Large intestine (tissue), 3 donors: ENCODE data around the gene NUP93. TPM values are rescaled to one million over a fixed set of nuclear protein-coding genes. Genes with fewer than 3 reads are reported as not detected.

Experiments used
- DNase-seq, 2 donors: peaks; one replicate each; pipeline versions ENCODE4 v3.0.0 to v3.0.0-alpha.2; 2013
- H3K27ac ChIP-seq: one replicate; pipeline ENCODE4 v1.5.1; 2013; ENCODE audit warnings: low read length
- H3K27me3 ChIP-seq: 2 replicates; pipeline ENCODE4 v1.6.1; 2013; ENCODE audit warnings: low read length; ENCODE audit not compliant: control insufficient read depth, insufficient read depth
- H3K36me3 ChIP-seq: 2 replicates; pipeline ENCODE4 v1.6.1; 2013; ENCODE audit warnings: low read length; ENCODE audit not compliant: control insufficient read depth, insufficient read depth
- H3K4me1 ChIP-seq: one replicate; pipeline ENCODE4 v1.6.1; 2013; ENCODE audit warnings: low read length; ENCODE audit not compliant: control insufficient read depth, insufficient read depth
- H3K4me3 ChIP-seq: one replicate; pipeline ENCODE4 v1.5.1; 2013; ENCODE audit warnings: low read length
- H3K9me3 ChIP-seq: one replicate; pipeline ENCODE4 v1.6.1; 2013; ENCODE audit warnings: mild to moderate bottlenecking, low read depth, low read length, moderate library complexity; ENCODE audit not compliant: control insufficient read depth
- WGBS: methylation state at CpG from one replicate; pipeline ENCODE4 v1.1.5; 2013; ENCODE audit warnings: low lambda C conversion rate; ENCODE audit not compliant: insufficient coverage; 5-methylcytosine and 5-hydroxymethylcytosine counted together
- polyA plus RNA-seq: library from polyadenylated mRNA; unstranded; fragments of 120-200 nt; gene quantifications from one replicate; pipeline ENCODE4 v1.2.1, GENCODE V29; 2013

The NUP93 gene
- polyA plus RNA-seq, 1 donor: 40.4 TPM

DNA sequence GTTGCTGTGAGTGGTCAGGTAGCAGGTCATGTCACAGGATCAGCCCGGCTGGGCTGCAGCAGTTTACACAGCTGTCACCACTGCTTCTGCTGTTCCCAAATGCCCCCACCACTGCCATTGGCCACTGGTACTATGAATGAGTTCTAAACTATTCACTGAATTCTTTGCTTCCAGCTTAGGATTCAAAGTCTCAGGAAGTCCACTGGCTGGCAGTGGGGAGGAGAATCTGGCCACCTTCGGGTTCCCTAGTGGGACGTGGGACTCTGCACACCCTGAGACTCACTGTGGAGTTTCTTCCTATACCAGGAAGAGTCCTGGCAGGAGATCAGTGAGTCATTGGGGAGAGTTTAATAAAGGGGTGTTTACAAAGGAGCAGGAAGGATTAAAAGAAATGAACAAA, 40.8 kb upstream of the NUP93 start:
- WGBS: no CpG with 5 or more reads among the region's 3 CpGs
- Histone ChIP-seq H3K9me3 (peaks cover 6% of the 10 kb centered on the region), H3K36me3 (no peaks in the 10 kb centered on the region), H3K4me1 (peaks cover 6% of the 10 kb centered on the region), H3K4me3 (no peak overlapping the region), H3K27ac (no peak overlapping the region), H3K27me3 (no peaks in the 10 kb centered on the region)
- no peak for DNase-seq

DNA sequence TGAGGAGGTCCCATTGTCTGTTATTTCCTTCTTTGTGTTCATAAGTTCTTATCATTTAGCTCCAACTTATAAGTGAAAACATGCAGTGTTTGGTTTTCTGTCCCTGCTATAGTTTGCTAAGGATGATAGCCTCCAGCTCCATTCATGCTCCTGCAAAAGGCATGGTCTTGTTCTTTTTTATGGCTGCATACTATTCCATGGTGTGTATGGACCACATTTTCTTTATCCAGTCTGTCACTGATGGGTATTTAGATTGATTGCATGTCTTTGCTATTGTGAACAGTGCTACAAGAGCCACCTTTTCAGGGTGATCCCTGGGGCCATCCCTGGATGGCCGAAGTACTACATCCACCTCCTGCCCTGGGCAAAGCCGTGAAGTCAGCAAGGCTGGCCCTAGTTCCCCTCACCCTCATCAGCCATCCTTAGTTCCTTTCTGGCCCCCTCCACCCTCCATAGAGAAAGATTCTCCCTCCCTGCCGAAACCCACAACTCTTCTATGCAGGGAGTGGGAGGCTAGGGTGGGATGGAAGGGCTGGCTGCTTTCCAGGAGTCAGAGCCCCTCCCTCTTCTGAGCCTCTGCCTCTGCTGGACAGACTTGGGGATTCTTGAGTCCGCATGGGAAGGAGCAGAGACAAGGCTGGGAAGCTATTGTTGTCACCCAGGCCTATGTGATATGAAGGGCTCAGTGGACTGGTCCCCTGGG, 39.4 kb upstream of the NUP93 start:
- Histone ChIP-seq H3K4me1 (peaks cover 6% of the 10 kb centered on the region), H3K4me3 (no peak overlapping the region), H3K27ac (no peak overlapping the region), H3K36me3 (no peaks in the 10 kb centered on the region), H3K9me3 (peaks cover 6% of the 10 kb centered on the region), H3K27me3 (no peaks in the 10 kb centered on the region)
- no peak for DNase-seq
- no CpG with 5 or more reads among the region's 4 CpGs for WGBS

DNA sequence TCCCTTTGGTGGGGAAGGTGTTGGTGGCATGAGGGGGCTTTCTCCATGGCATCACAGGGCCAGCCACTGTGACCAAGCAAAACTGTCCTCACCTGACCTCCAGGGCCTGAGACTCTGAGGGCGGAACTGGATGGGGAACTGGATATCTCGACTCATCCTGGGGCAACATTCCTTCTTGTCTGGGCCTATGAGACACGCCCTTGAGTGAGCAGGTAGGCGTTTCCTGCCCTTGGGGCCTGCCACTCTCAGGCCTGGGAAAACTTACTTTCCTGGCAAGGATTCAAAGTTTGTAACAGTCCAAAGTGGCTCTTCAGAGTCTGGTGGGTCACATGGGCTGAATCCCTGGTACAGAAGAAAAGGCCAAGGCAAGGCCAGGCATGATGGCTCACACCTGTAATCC, 38.0 kb upstream of the NUP93 start:
- Histone ChIP-seq H3K27me3 (no peaks in the 10 kb centered on the region), H3K4me1 (peaks cover 6% of the 10 kb centered on the region), H3K9me3 (no peaks in the 10 kb centered on the region), H3K27ac (peak overlapping the region; percentile 51), H3K4me3 (no peak overlapping the region), H3K36me3 (no peaks in the 10 kb centered on the region)
- DNase-seq: peak; percentile 92 to 97
- no CpG with 5 or more reads among the region's 4 CpGs for WGBS

DNA sequence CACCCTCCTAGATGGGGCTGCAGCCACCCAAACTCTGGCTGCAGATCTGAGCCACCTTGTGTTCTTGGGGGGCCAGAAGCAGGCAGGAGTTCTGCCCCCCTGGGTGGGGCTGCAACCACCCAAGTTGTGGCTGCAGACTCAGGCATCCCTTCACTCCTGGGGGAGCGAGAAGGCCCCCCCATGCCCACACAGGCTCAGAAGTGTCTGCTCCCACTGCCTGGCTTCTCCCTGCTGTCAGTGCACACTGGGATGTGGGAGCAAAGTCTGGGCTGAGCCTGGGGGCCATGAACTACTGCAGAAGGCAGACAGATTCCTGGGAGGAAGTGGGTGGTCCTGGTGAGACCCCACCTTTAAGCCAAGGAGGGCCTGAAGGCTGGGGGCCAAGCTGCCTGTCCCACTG, 34.7 kb upstream of the NUP93 start:
- no peak for DNase-seq
- no peak overlapping the region for H3K27ac ChIP-seq
- no peaks in the 10 kb centered on the region for H3K36me3 ChIP-seq
- no peak overlapping the region for H3K4me3 ChIP-seq
- H3K9me3 ChIP-seq: no peaks in the 10 kb centered on the region
- no peaks in the 10 kb centered on the region for H3K27me3 ChIP-seq
- WGBS: no CpG with 5 or more reads among the region's 1 CpG
- H3K4me1 ChIP-seq: peaks cover 6% of the 10 kb centered on the region

DNA sequence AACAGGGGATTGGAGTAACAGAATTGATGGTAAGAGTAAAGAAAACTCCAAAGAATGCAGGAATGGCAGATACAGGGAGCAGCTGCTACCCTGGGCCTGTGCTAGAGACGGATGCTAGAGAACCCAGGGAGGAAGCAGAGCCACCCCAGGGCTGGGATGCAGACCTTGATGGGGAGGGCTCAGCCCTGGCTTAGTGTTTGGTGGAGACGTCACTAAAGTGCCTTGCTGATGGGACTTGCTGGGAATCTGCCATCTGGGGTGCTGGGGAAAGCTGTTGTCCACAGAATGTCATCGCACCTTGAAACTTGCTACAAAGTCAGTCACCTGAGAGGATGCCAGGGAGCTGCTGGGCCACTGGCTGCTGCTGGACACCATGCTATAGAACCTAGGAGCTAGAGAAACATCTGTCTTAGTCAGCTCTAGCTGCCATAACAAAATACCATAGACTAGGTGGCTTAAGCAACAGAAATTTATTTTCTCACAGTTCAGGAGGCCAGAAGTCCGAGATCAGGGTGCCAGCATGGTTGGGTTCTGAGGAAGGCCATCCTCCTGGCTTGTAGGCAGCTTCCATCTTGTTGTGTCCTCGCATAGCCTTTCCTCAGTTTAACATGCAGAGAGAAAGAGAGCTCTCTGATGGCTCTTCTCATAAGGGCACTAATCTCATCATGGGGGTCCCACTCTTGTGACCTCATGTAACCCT, 32.3 kb upstream of the NUP93 start:
- no peaks in the 10 kb centered on the region for H3K27me3 ChIP-seq
- peaks cover under 1% of the 10 kb centered on the region for H3K4me1 ChIP-seq
- no peak overlapping the region for H3K4me3 ChIP-seq
- H3K27ac ChIP-seq: no peak overlapping the region
- H3K9me3 ChIP-seq: no peaks in the 10 kb centered on the region
- DNase-seq: no peak
- H3K36me3 ChIP-seq: no peaks in the 10 kb centered on the region
- WGBS: 100% methylated on average over 1 of the region's 5 CpGs

DNA sequence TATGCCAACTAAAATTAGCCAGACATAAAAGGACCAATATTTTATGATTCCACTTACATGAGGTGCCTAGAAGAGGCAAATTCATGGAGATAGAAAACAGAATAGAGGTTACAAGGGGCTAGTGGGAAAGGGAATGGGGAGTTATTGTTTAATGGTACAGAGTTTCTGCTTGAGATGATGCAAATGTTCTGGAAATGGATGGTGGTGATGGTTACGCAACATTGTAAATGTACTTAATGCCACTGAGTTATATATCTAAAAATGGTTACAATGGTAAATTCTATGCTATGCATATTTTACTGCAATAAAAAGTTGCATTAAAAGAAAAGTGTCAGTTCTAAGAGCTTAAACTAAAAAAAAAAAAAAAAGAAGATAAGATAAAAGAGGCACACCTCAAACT, 29.7 kb upstream of the NUP93 start:
- Histone ChIP-seq H3K27ac (no peak overlapping the region), H3K4me1 (no peaks in the 10 kb centered on the region), H3K9me3 (no peaks in the 10 kb centered on the region), H3K27me3 (no peaks in the 10 kb centered on the region), H3K36me3 (no peaks in the 10 kb centered on the region), H3K4me3 (no peak overlapping the region)
- WGBS: 17% methylated on average over 1 of the region's 1 CpG
- DNase-seq: no peak

DNA sequence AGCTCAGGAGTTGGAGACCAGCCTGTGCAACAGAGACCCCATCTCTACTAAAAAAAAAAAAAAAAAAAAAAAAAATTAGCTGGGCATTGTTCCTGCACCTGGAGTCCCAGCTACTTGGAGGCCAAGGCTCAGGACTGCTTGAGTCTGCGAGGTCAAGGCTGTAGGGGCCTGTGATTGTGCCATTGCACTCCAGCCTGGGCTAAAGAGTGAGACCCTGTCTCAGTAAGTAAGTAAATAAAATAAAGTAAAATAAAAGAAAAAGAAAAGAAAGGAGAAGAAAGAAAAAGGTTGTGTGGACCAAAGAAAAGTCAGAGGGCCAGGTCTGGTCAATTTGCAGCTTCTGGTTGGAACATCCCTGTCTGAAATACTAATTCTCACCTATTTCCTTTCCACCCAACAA, 29.3 kb upstream of the NUP93 start:
- Histone ChIP-seq H3K4me3 (no peak overlapping the region), H3K4me1 (no peaks in the 10 kb centered on the region), H3K27ac (no peak overlapping the region), H3K36me3 (no peaks in the 10 kb centered on the region), H3K27me3 (no peaks in the 10 kb centered on the region), H3K9me3 (no peaks in the 10 kb centered on the region)
- no peak for DNase-seq
- 100% methylated on average over 1 of the region's 1 CpG for WGBS

DNA sequence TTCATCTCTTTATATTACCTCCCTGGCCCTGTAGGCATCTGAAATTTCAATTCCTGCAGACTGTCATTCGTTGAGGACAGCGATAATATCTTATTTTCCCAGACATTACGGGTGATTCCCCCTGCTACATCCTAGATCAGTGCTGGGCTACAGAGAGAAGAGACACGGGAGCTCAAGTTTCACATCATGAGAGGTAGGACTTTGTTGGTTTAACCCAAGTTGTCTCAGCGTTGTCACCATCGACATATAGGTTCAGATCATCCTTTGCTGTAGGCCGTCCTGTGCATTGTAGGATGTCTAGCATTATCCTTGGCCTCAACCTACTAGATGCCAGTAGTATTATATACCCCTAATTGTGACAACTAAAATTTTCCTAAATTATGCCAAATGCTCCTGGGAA, 28.4 kb upstream of the NUP93 start:
- no peak overlapping the region for H3K27ac ChIP-seq
- H3K36me3 ChIP-seq: no peaks in the 10 kb centered on the region
- no peak overlapping the region for H3K4me3 ChIP-seq
- DNase-seq: no peak
- H3K9me3 ChIP-seq: no peaks in the 10 kb centered on the region
- H3K27me3 ChIP-seq: no peaks in the 10 kb centered on the region
- H3K4me1 ChIP-seq: no peaks in the 10 kb centered on the region
- WGBS: 100% methylated on average over 2 of the region's 7 CpGs

DNA sequence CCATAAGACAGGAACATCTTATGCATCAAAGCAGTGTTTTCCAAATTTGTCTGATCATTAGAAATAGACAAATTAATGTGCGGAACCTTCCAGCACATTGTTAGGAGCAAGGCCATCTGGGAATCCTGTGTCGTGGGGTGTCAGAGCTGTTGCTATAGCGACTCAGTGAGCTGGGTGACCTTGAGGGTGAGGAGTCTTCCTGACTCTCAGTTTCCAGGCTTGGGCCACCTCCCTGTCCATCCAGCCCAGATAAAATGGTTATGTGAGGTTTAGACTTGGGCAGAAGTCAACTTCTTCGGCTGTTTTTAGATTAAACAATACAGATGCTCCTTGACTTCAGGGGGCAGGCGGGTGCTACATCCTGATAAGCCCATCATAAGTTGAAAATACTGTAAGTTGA, 27.1 kb upstream of the NUP93 start:
- Histone ChIP-seq H3K9me3 (no peaks in the 10 kb centered on the region), H3K4me1 (no peaks in the 10 kb centered on the region), H3K27ac (no peak overlapping the region), H3K27me3 (no peaks in the 10 kb centered on the region), H3K4me3 (no peak overlapping the region), H3K36me3 (no peaks in the 10 kb centered on the region)
- DNase-seq: no peak
- WGBS: no CpG with 5 or more reads among the region's 5 CpGs

DNA sequence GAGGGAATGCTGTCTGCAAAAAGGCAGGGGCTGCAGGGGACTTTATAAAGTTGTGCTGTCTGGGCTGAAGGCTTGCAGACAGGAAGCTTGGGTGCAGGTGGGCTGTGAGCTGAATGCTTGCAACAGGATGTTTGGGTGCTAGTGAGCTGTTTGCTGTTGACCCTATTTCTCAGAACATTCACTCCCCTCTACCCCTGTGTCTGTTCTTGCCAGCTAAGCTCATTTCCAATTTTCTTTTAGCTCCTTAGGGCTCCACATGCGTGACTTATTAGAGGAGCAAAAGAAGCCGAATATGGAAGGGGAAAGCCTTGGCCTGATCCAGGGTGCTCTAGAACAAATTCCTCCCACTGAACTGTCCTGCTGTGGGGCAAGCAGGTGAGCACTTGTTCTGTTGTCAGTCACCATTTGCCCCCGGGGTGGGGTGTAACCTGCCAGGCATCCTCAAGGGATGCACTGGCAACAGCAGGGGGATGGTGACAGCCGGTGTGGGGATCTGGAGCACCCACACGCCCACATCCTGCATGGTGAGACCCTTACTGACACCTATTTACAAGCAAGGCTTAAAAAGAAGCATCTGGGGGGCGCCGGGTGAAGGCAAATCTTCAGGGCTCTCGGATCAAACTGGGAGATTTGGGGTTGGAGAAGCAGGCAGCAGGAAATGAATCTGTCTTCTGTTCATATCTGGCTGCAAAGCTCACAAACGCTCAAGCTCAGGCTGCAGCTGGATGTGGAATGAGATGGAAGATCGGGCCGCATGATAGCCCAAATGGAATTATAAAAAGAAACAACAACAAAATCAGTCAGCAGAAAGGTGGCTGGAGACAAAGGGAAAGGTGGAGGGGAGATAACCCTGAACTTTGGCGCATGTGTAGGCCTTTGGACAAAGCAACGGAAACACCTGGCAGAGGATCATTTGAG, 21.1 kb upstream of the NUP93 start:
- WGBS: 100% methylated on average over 1 of the region's 13 CpGs
- Histone ChIP-seq H3K9me3 (no peaks in the 10 kb centered on the region), H3K4me1 (no peaks in the 10 kb centered on the region), H3K4me3 (no peak overlapping the region), H3K27ac (no peak overlapping the region), H3K27me3 (peaks cover 5% of the 10 kb centered on the region), H3K36me3 (no peaks in the 10 kb centered on the region)
- no peak for DNase-seq
